Brain microvascular endothelial cell (primary cell): ENCODE data around the gene ABCA7.

Source experiments
- DNase-seq: peaks from one replicate; pipeline ENCODE4 v3.0.0-alpha.2; 2020
- H3K27ac ChIP-seq: fragments of 250-450 bp; sonication (Bioruptor Pico); 2 replicates; pipeline ENCODE4 v1.5.1; 2020; ENCODE audit warnings: mild to moderate bottlenecking, moderate library complexity
- H3K27me3 ChIP-seq: fragments of 250-450 bp; sonication (Bioruptor Pico); replicated peaks from 2 replicates; pipeline ENCODE4 v1.5.1; 2020; ENCODE audit warnings: mild to moderate bottlenecking
- H3K36me3 ChIP-seq: fragments of 250-450 bp; sonication (Bioruptor Pico); replicated peaks from 2 replicates; pipeline ENCODE4 v1.5.1; 2020; ENCODE audit warnings: mild to moderate bottlenecking
- H3K4me3 ChIP-seq: 2 replicates; pipeline ENCODE4 v1.5.1; 2011; ENCODE audit warnings: low read depth, mild to moderate bottlenecking, control low read depth, low read length, moderate library complexity
- CTCF ChIP-seq: IDR thresholded peaks from 2 replicates; pipeline ENCODE4 v1.5.1; 2011; ENCODE audit warnings: low read depth, mild to moderate bottlenecking, moderate library complexity, low read length, control low read depth, inconsistent platforms; ENCODE audit errors: missing control alignments
- in situ Hi-C: cut with HindIII; loops from 2 replicates; pipeline ENCODE4 v1.10.0; 2017; ENCODE audit warnings: low sequenced_read_pairs, low pct_ligation_motif_present

ABCA7 gene

GRCh38 chr19:1025960-1026782, 13.7 kb upstream of the ABCA7 start, which contains the start of gene CNN2:
Gene CNN2 (plus strand): TSS chr19:1026608. CDS start chr19:1026662, 54 bp downstream.
- in situ Hi-C loops, result no loop called here
- Histone ChIP-seq H3K36me3 (peaks cover 16% of the 10 kb centered on the region), H3K27ac (peak within 1 kb of the TSS; percentile 90), H3K4me3 (peak within 1 kb of the TSS; percentile 96), H3K27me3 (no peaks in the 10 kb centered on the region)
- peak; percentile 69 for DNase-seq
- TF ChIP-seq CTCF, result no peak

GRCh38 chr19:1026783-1027649, 12.9 kb upstream of the ABCA7 start:
- in situ Hi-C loops, result no loop called here
- Histone ChIP-seq H3K27me3 (no peaks in the 10 kb centered on the region), H3K36me3 (peaks cover 21% of the 10 kb centered on the region), H3K27ac (peak overlapping the region; percentile 90), H3K4me3 (peak overlapping the region; percentile 96)
- TF ChIP-seq CTCF, result no peak
- no peak for DNase-seq

- no peak for DNase-seq
- TF ChIP-seq CTCF, result no peak
- in situ Hi-C loops, result no loop called here
- Histone ChIP-seq H3K4me3 (peak overlapping the region; percentile 96), H3K27ac (peak overlapping the region; percentile 23), H3K27me3 (no peaks in the 10 kb centered on the region), H3K36me3 (peaks cover 28% of the 10 kb centered on the region)
Measured at GRCh38 chr19:1027650-1028061, 12.3 kb upstream of the ABCA7 start.

GRCh38 chr19:1028062-1028926, 11.6 kb upstream of the ABCA7 start:
- peaks cover 34% of the 10 kb centered on the region for H3K36me3 ChIP-seq
- no peaks in the 10 kb centered on the region for H3K27me3 ChIP-seq
- in situ Hi-C loops, result no loop called here
- DNase-seq, result peak; percentile 89
- peak overlapping the region; percentile 44 for H3K27ac ChIP-seq
- TF ChIP-seq CTCF, result no peak
- peak overlapping the region; percentile 96 for H3K4me3 ChIP-seq

GRCh38 chr19:1032264-1032867, 7.5 kb upstream of the ABCA7 start:
- Histone ChIP-seq H3K4me3 (no peak overlapping the region), H3K36me3 (peaks cover 56% of the 10 kb centered on the region), H3K27me3 (no peaks in the 10 kb centered on the region), H3K27ac (no peak overlapping the region)
- in situ Hi-C loops, result no loop called here
- no peak for DNase-seq
- no peak for TF ChIP-seq CTCF
